OCI-LY7 (cell line): ENCODE results near the gene PPP3CA.

Source experiments
- EZH2phosphoT487 ChIP-seq: fragments of 200-600 bp; sonication (generic); IDR thresholded peaks from 2 replicates; pipeline ENCODE4 v1.6.1; 2018; ENCODE audit warnings: low read depth, borderline replicate concordance, mild to moderate bottlenecking, mixed run types, antibody characterized with exemption, low read length, moderate library complexity, mixed read lengths
- TF ChIP-seq, protein P1 (sequence below): fragments of 200-600 bp; sonication (generic); conservative IDR thresholded peaks from 2 replicates; pipeline ENCODE4 v1.5.1; 2014; ENCODE audit warnings: mild to moderate bottlenecking, antibody characterized with exemption, low read length, moderate library complexity, mixed read lengths

GRCh38 chr4:101201421-101201820 is 145.9 kb downstream of the PPP3CA start:
- TF ChIP-seq, protein P1, sequence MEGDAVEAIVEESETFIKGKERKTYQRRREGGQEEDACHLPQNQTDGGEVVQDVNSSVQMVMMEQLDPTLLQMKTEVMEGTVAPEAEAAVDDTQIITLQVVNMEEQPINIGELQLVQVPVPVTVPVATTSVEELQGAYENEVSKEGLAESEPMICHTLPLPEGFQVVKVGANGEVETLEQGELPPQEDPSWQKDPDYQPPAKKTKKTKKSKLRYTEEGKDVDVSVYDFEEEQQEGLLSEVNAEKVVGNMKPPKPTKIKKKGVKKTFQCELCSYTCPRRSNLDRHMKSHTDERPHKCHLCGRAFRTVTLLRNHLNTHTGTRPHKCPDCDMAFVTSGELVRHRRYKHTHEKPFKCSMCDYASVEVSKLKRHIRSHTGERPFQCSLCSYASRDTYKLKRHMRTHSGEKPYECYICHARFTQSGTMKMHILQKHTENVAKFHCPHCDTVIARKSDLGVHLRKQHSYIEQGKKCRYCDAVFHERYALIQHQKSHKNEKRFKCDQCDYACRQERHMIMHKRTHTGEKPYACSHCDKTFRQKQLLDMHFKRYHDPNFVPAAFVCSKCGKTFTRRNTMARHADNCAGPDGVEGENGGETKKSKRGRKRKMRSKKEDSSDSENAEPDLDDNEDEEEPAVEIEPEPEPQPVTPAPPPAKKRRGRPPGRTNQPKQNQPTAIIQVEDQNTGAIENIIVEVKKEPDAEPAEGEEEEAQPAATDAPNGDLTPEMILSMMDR: no peak
- no peak for TF ChIP-seq EZH2phosphoT487
